Breast epithelium (tissue), 4 donors: ENCODE data around the gene CRYBG1. TPM values are rescaled to one million over a fixed set of nuclear protein-coding genes. Genes with fewer than 3 reads are reported as not detected.

ENCODE experiments used
- DNase-seq, 2 donors: peaks; one replicate each; pipeline ENCODE4 v3.0.0-alpha.2; 2019; ENCODE audit warnings: low spot score in 2 of 2
- H3K27ac ChIP-seq, 2 donors: fragments of 200-600 bp; sonication (generic) in 1 of 2; one replicate each; pipeline ENCODE4 v1.5.1; 2016 to 2019; ENCODE audit warnings: mild to moderate bottlenecking in 1 of 2
- H3K27me3 ChIP-seq, 2 donors: fragments of 200-600 bp; sonication (generic) in 1 of 2; one replicate each; pipeline versions ENCODE4 v1.5.1 to v1.6.0; 2017 to 2019; ENCODE audit warnings: control low read depth in 1 of 2, mild to moderate bottlenecking in 1 of 2
- H3K36me3 ChIP-seq: fragments of 200-600 bp; one replicate; pipeline ENCODE4 v1.5.1; 2019
- H3K4me1 ChIP-seq, 2 donors: fragments of 200-600 bp; sonication (generic); one replicate each; pipeline ENCODE4 v1.5.1; 2016 to 2019; ENCODE audit warnings: control low read depth in 1 of 2
- H3K4me3 ChIP-seq, 3 donors: fragments of 200-600 bp; sonication (generic); 1 replicate in 2 of 3; 2 replicates in 1 of 3; pipeline ENCODE4 v1.5.1; 2016 to 2019; ENCODE audit warnings: mild to moderate bottlenecking in 3 of 3, moderate library complexity in 2 of 3
- H3K9me3 ChIP-seq, 2 donors: fragments of 200-600 bp; sonication (generic) in 1 of 2; one replicate each; pipeline ENCODE4 v1.5.1; 2016 to 2019; ENCODE audit warnings: control low read depth in 1 of 2
- POLR2A ChIP-seq: fragments of 450-650 bp; IDR thresholded peaks from one replicate; pipeline ENCODE4 v1.6.1; 2016; ENCODE audit warnings: antibody characterized with exemption, mild to moderate bottlenecking, moderate library complexity
- POLR2AphosphoS5 ChIP-seq, 3 donors: sonication (generic); formaldehyde crosslinking; IDR thresholded peaks; one replicate each; pipeline ENCODE4 v1.6.1; 2017; ENCODE audit warnings: antibody characterized with exemption in 3 of 3
- intact Hi-C: fragments of 100-400 bp; cut with DNase I; formaldehyde crosslinking; loops from one replicate; pipeline ENCODE4 v1.15.1; 2023; ENCODE audit warnings: low total_unique reads
- total RNA-seq, 3 donors: library from RNA; depleted of rRNA; stranded (reverse); fragments of >200 nt; gene quantifications; one replicate each; pipeline ENCODE4 v1.1.0, GENCODE V29; 2016
- TF ChIP-seq, protein P1 (sequence below), 3 donors: fragments of 450-650 bp; IDR thresholded peaks; one replicate each; pipeline ENCODE4 v1.5.1; 2016 to 2017; ENCODE audit warnings: antibody characterized with exemption in 3 of 3, mild to moderate bottlenecking in 3 of 3, moderate library complexity in 3 of 3

CRYBG1 gene
- total RNA-seq, 3 donors from 2014 or later: 30.9 to 142 (median 38.3) TPM

DNA sequence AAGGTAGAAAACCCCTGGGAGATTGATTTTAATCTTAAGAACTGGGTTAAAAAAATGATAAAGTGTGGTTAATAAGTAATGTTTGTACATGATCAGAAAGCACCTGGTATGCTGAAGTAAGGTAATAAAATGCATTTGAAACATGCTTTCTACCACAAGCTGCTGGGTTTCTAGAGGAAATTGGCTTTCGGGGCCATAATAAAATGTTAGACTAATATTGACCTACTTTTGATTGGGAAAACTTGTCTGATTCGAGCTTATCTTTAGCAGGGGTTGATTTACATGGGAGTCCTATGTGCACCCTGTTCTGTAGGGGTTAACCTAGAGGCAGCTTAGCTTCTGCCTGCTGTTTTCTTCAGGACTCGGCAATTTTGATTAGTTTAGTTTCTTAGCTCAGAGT lies 50.5 kb downstream of the CRYBG1 start:
- TF ChIP-seq POLR2A (no peak), POLR2AphosphoS5 (IDR thresholded peaks at IDR 0.05) (no peak)
- TF ChIP-seq, protein P1, sequence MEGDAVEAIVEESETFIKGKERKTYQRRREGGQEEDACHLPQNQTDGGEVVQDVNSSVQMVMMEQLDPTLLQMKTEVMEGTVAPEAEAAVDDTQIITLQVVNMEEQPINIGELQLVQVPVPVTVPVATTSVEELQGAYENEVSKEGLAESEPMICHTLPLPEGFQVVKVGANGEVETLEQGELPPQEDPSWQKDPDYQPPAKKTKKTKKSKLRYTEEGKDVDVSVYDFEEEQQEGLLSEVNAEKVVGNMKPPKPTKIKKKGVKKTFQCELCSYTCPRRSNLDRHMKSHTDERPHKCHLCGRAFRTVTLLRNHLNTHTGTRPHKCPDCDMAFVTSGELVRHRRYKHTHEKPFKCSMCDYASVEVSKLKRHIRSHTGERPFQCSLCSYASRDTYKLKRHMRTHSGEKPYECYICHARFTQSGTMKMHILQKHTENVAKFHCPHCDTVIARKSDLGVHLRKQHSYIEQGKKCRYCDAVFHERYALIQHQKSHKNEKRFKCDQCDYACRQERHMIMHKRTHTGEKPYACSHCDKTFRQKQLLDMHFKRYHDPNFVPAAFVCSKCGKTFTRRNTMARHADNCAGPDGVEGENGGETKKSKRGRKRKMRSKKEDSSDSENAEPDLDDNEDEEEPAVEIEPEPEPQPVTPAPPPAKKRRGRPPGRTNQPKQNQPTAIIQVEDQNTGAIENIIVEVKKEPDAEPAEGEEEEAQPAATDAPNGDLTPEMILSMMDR (IDR thresholded peaks at IDR 0.05): no peak
- DNase-seq: no peak

DNA sequence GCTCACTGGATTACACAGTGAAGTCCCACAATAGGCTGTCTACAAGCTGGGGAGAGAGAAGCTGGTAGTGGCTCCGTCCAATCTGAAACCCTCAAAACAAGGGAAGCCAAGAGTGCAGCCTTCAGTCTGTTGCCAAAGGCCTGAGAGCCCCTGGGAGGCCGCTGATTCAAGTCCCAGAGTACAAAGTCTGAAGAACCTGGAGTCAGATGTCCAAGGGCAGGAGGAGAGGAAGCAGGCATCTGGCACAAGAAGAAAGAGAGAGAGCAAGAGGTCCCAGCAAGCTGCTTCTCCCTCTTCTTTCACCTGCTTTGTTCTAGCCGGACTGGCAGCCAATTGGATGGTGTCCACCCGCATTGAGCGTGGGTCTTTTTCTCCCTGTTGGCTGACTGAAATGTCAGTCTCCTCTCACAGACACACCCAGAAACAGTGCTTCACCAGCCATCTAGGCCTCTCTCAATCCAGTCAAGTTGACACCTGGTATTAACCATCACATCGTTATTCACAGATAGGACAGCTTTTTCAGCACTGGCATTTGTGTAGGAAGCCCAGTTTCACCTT lies 51.2 kb downstream of the CRYBG1 start:
- H3K4me1 ChIP-seq: no peaks in the 10 kb centered on the region
- no peaks in the 10 kb centered on the region for H3K36me3 ChIP-seq
- DNase-seq: no peak
- TF ChIP-seq POLR2A (no peak), POLR2AphosphoS5 (IDR thresholded peaks at IDR 0.05) (no peak)
- TF ChIP-seq, protein P1 (IDR thresholded peaks at IDR 0.05): no peak
- intact Hi-C loops: no loop called here
- H3K27ac ChIP-seq: peak overlapping the region; percentile 54 to 60
- H3K9me3 ChIP-seq: no peaks in the 10 kb centered on the region
- H3K4me3 ChIP-seq: no peak overlapping the region
- H3K27me3 ChIP-seq: no peaks in the 10 kb centered on the region

More for the DNA sequence above, 50.5 kb downstream of the CRYBG1 start:
- no peaks in the 10 kb centered on the region for H3K9me3 ChIP-seq
- H3K27me3 ChIP-seq: no peaks in the 10 kb centered on the region
- peak overlapping the region in 1 of 2 donors; percentile 60 for H3K27ac ChIP-seq
- H3K4me1 ChIP-seq: no peaks in the 10 kb centered on the region
- H3K4me3 ChIP-seq: no peak overlapping the region
- intact Hi-C loops: no loop called here
- H3K36me3 ChIP-seq: no peaks in the 10 kb centered on the region

DNA sequence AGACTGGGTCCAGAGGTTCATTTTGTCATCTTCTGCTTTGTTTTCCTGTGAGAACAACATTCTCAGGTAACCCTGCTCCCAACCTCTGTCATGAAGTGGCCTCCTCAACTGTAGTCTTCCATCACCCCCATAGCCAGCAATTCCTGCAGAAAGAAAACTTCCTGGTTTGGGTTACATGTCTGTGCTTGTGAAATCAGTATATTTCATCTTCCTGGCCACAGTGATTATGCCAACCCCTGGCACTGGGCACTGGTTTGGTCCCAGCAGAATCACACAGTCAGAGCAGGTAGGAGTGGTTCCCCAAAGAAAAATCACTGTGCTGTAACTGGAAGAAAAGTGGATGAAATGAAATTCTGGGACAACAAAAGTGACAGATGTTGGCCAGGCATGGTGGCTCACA lies 52.5 kb downstream of the CRYBG1 start:
- Histone ChIP-seq H3K4me1 (no peaks in the 10 kb centered on the region), H3K27me3 (no peaks in the 10 kb centered on the region), H3K27ac (peak overlapping the region in 1 of 2 donors; percentile 48), H3K9me3 (no peaks in the 10 kb centered on the region), H3K36me3 (no peaks in the 10 kb centered on the region), H3K4me3 (no peak overlapping the region)
- peak in 1 of 2 donors; percentile 61 for DNase-seq
- TF ChIP-seq POLR2AphosphoS5 (IDR thresholded peaks at IDR 0.05): no peak
- intact Hi-C loops: no loop called here

DNA sequence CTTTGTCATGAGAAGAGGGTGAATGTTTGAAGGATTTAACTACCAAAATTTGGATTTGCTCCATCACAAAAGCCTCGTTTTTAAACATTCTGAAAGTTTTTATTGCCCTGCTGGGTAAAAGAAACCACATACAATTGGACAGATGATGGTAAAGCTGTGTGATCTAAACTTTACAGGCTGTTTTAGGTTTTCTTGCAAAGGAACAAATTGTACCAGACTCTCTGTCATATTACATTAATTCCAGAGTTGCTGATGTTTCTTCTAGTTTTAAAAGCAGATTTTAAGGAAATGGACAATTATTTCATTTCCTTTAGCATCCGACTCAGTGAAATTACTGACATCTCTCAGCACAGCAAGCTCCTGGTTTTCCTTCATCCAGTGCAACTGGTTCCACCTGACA lies 53.2 kb downstream of the CRYBG1 start:
- TF ChIP-seq, protein P1 (IDR thresholded peaks at IDR 0.05): no peak
- TF ChIP-seq POLR2A: no peak
- no peak for TF ChIP-seq POLR2AphosphoS5 (IDR thresholded peaks at IDR 0.05)
- intact Hi-C loops: no loop called here
- H3K4me3 ChIP-seq: no peak overlapping the region
- no peak overlapping the region for H3K27ac ChIP-seq
- H3K27me3 ChIP-seq: no peaks in the 10 kb centered on the region
- H3K36me3 ChIP-seq: no peaks in the 10 kb centered on the region
- H3K4me1 ChIP-seq: no peaks in the 10 kb centered on the region
- no peak for DNase-seq
- no peaks in the 10 kb centered on the region for H3K9me3 ChIP-seq

DNA sequence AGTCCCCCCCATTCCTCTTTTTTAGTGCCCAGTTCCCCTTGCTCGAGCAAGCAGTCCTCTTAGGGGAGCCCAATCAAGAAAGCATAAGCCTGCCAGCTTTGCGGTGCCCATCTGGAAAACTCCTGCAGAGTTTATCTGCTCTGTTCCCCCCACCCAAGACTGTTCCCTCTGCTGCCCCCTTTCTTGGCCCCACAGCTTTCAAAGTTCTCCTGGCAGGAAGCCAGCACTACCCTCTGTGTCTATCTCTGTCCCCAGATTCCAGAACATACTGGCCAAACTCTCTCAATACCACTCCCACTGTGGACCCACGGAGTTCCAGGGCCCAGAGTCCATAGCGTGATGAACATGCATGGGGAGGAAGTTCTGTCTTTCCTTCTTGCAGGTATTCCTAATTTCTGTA lies 55.4 kb downstream of the CRYBG1 start:
- Histone ChIP-seq H3K36me3 (no peaks in the 10 kb centered on the region), H3K4me1 (no peaks in the 10 kb centered on the region), H3K4me3 (no peak overlapping the region), H3K27ac (peak overlapping the region in 1 of 2 donors; percentile 48), H3K9me3 (no peaks in the 10 kb centered on the region), H3K27me3 (no peaks in the 10 kb centered on the region)
- no peak for DNase-seq
- intact Hi-C loops: no loop called here
- TF ChIP-seq, protein P1 (IDR thresholded peaks at IDR 0.05): no peak
- TF ChIP-seq POLR2A (no peak), POLR2AphosphoS5 (IDR thresholded peaks at IDR 0.05) (no peak)
